ENCODE measurements around the gene SULT2B1.
A peak's percentile ranks its signal among the peaks of the same experiment; 100 is the strongest.

SULT2B1 gene

DNA sequence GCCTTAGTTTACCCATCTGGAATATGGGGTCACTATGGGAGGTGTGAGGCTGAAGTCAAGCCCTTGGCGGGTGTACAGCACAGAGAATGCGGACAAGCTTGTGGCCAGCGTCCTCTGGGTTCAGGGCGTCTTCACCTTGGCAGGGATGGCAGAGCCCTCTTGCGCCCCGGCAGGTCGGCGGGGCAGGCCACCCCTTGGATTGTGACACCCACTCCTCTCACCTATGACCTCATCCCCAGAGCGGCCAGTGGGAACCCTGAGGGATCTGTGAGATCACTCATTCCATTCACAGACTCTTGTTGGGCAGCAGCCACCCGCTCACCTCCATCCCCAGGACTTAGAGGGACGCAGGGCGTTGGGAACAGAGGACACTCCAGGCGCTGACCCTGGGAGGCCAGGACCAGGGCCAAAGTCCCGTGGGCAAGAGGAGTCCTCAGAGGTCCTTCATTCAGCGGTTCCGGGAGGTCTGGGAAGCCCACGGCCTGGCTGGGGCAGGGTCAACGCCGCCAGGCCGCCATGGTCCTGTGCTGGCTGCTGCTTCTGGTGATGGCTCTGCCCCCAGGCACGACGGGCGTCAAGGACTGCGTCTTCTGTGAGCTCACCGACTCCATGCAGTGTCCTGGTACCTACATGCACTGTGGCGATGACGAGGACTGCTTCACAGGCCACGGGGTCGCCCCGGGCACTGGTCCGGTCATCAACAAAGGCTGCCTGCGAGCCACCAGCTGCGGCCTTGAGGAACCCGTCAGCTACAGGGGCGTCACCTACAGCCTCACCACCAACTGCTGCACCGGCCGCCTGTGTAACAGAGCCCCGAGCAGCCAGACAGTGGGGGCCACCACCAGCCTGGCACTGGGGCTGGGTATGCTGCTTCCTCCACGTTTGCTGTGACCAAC, 54.7 kb downstream of the SULT2B1 start, which contains the start of gene SPACA4:
TSS of gene SPACA4 (plus strand) at position 280 of the 896 bp plus-strand sequence. CDS start at position 517, 237 bp downstream.
- DNase-seq = no peak

DNA sequence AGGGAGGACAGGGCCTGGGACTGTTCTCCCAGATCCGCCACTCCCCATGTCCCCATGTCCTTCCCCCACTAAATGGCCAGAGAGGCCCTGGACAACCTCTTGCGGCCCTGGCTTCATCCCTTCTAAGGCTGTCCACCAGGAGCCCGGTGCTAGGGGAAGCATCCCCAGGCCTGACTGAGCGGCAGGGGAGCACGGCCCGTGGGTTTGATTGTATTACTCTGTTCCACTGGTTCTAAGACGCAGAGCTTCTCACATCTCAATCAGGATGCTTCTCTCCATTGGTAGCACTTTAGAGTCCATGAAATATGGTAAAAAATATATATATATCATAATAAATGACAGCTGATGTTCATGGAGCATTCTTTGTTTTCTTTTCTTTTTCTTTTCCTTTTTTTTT, 55.4 kb downstream of the SULT2B1 start:
- DNase-seq = no peak

DNA sequence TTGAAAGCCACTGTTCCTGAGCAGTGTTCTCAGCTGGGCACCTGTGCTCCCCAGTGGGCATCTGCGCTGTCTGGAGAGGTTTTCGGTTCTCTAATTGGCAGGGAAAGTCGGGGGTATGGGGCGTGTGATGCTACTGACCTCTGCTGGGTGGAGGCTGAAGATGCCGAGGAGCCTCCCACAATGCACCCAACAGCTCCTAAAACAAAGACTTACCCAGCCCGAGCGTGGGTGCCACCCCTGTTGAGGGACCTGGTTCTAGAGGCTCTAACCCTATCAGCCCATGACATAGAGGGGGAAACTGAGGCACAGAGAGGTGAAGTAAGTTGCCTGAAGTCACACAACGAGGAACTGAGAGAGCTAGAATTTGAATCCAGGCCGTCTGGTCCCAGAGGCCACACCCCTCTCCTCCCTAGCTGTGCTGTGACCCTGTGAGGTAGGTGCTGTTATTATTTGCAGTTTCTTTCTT, 56.9 kb downstream of the SULT2B1 start:
- DNase-seq = peak; percentile 75

DNA sequence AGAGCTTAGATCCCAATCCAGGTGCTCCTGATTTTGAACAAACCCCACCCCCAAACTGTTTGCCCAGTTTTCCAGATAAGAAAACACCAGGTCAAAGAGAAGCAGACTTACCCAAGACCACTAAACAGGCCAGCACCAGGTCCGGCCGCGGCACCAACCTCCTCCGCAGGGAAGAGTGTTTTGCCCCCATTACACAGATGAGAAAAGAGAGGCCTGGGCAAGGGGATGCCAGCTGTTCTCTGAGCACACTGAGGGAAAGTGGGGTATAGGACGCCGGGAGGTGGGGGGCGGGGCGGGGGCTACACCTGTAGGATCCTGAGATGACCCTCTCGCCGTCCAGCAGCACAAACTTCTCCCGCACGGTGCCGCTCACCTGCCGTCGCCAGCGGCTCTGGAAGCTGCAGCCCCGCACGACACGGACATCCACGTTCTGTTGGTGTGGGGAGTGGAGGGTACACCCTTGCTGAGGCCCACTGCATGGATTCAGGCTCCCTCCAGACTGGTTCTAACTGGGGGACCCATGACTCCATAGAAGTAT, 57.7 kb downstream of the SULT2B1 start:
- no peak for DNase-seq

DNA sequence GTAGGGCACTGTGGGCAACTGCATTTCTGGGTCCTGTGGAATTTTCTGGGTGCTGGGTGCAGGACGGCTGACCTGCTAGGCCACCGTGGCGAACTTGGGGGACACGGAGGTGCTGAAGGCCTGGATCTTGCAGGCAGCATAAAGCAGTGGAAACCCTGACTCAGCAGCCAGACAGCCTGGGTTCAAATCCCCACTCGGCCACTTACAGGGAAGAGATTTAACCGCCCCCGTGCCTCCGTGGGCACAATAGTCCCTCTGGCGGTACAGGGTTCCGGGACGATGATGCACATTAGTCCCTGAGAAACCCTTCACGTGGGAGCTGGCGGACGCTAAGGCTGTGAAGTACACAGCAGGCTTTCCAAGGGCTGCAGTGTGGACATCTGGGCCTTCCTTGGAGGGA, 59.9 kb downstream of the SULT2B1 start:
- no peak for DNase-seq

DNA sequence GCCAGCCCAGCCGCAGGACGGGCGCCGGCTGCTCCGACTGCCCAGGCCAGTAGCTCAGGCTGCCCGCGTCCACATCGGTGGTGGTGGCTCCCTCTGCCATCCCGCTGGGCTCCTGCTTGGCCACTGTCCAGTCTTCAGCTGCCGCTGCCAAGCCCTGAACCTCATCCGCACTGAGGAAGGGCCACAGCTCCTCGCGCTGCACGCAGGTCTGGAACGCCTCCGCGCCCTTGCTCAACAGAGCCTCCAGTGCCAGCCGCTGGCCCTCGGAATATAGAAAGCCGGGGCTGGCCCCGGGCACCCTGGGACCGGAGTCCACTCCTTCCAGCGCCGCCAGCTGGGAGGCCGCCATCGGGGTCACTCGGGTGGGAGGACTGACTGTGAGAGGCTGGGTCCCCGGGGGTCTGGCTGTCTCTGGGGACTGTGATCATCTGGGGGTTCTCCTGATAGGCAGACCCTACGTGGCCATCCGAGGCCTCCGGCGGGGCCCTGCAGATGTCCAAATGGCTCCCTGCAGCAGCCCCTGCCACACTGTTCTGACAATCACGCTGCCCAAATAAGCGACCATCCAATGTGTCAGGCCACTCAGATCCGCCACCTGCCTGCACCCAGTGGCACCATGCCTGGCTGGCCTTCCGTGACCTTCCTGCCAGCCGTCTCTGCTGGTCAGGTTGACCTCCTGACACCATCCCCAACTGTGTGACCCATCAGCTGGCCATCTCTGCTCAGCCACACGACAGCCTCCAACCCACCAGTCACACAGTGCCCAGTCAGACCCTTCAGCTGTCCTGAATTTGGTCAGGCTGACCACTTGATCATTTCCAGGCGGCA, 61.3 kb downstream of the SULT2B1 start:
- DNase-seq = no peak

DNA sequence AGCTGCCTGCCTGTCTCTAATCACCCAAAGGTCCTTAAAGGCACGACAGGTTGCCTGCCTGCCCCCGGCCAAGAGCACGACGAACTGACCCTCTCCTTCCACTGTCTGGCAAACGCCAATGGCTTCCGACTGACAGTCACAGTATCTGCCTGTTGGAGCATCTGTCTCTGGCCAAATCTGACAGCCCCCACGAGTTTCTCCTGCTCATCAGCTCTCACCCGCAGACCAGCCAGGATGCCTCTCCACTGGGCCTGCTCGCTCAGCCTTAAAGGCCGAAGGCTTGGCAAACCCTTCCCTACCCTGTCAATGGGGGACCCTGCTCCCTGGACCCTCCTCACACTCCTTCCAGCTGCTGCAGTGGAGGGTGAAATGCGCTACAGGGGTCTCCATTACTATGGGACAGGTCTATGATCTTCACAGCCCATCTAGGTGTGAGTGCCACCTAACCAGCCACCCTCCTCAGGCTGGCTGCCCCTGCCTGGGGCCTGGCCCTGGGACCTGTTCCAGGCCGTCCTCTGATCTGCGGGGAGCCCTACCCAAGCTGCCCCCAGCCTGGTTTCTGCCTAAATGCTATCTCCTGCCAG, 62.0 kb downstream of the SULT2B1 start:
- no peak for DNase-seq

DNA sequence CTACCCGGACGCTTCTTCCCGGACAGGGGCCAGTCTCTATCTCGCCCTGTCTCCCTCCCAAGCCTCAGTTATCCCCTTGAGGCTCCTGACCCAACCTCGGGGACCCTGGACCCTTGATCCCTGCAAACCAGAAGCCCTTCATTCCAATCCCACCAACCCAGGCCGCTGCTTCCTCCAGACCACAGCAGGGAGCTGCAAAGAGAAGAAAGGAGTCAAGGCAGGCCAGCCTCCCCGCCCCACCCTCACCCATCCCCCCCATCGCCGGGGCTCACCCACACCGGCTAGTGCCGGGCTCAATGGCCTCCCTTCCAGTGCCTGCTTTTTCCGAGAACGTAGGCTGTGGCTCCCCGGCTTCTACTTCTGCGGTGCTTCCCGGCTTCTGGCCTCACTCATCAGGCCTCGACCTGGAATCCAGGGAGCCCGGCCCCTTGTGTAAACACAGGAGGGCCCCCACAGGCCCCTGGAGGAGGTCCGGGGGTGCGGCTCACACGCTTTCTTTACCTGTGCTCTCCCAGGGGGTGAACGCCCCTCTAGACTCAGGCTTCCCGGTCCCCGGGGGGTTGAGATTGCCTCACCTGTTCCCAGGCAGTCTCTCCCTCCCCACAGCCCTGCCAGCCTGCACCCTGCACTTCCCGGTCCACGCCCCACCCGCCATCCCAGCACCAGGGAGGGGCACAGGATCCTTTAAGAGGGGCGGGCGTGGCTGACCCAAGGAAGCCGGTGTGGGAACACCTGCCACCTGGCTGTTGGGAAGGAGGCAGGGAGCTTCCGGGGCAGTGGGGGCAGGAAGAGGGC, 62.7 kb downstream of the SULT2B1 start, which contains the start of gene FAM83E:
TSS of gene FAM83E (minus strand) at position 641 of the 795 bp plus-strand sequence. CDS start 1,704 bp downstream, outside the sequence.
- no peak for DNase-seq

DNA sequence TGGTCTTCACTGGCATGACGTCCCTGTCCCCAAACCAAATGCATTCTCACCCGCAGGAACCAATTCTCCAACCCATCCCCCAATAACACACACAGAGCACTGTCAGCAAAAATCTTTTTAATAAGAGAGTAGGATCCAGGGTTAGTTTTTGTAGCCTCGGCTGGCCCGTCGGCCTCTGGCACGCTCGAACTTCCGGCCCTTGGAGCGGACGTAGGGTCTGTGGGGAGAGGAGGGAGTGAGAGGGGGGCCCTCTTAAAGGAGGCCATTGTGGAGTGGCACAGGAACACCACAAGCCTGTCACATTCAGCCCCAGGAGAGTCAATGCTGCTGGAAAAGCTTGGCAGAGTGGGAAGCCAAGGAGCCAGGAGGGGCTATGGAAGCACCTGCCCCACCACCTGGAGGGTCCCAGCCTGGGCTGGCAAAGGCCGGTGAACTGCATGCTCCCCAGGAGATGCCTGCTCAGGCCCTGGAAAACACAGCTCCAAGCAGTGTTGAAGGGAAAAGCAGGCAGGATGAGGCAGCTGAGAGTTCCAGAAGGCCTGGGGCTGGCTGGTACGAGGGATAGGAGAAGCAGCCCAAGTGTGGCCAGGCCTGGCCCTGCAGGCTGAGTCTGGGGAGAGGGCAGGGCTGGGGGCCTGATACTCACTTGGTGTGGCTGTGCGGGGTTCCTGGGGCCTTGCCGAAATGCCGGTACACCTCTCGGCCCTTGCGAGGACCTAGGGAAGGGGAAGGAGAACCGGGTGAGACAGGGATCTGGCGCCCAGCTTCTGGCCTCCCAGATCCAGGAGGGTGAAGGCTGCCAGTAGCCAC, 63.5 kb downstream of the SULT2B1 start:
- no peak for DNase-seq

DNA sequence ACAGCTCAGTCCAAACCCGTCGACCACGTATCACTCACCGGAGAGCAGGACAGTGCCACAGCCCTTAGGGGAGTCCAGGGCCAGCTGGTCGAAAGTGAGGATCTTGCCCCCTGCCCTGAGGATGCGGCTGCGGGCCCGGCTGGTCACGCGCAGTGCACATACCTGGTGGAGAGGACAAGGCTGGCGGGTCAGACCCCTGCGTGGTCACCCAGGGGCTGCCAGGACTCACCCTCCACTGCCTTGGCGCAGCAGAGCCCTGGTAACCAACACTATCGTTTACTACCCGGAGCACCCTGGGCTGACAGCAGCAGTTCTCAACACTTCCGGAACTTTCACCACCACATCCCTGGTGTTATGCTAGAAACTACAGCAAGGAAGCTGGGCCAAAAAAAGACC, 64.1 kb downstream of the SULT2B1 start:
- peak; percentile 40 for DNase-seq

DNA sequence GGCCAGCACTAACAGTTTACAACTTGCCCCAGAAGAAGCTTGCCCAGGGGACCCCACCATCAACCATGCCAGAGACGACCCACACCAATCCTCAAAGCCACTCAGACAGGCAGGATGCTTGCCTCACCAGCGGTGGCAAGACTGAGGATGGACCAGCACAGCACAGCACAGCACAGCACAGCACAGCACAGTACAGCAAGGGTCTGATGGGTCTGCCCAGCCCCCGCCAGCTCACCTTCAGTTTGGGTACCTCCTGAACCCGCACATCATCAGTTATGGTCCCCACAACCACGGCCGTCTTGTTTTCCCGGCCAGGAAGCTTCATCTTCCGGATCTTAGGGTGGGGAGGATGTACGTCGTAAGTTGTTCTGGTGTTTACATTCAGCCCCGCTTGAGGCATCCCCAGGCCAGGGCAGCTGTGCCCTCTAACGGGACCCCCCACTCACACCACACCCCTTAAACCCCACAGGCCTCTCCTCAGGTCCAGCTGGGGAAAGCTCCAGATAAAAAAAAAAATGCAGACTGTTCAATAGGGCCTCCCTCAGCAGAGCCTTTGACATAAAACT, 64.6 kb downstream of the SULT2B1 start:
- DNase-seq = no peak

DNA sequence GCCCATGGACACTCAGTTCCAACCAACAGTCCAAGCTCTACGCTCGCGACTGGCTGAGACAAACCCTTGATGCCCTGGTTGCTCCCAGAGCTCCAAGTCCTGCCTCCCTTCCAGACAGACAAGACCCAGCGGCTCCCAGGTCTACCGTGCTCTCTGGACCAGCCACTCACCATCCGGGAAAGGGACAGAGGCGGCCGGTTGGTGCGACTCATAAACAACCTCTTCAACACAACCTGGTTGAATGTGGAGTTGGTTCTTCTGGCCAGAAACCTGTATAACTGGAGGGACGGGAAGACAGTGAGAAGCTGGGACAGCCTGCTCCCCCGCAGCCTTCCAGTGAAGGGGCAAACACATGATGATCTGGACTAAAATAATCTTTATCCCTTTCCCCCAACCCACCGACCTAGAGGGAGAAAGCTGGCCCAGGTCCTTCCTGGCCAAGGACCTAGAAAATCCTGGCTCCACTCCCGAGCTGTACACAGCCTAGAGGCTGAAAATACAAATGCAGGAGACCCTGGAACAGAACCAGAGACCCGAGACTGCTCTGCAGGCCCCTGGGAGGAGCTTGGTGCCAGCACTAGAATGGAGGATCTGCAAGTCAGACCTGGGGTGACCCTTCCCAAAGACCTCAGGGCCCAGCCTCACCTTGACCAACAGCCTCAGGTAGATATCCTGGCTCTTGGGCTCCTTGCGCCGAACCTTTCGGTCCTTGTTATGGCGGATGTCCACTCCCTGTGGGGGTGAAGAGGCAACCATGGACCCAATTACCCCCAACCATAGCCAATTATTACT, 65.4 kb downstream of the SULT2B1 start:
- no peak for DNase-seq

DNA sequence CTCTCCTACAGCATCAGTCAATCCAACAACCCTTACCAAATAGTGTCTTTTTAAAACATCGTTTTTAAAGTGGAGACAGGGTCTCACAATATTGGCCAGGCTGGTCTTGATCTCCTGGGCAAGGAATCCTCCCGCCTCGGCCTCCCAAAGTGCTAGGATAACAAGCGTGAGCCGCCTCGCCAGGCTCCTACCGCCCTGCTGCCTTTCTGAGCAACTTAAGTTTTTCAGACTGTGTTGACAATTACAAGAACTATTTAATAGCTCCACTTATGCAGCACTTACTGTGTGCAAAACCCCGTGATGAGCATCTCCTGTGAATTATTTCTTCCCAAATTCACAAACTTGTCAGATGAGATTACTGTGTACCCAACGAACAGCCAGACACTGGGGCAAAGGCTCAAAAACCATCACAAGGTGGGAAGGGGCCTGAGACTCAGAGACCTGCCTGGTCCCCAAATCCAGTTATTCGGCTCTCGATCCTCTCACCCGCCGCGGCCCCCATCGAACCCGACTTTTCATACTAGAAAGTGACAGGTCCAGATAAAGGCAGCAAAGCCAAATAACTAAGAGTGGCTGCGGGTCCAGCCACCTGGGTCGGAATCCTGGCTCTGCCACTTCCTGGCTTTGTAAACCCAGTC, 66.4 kb downstream of the SULT2B1 start:
- DNase-seq = no peak

DNA sequence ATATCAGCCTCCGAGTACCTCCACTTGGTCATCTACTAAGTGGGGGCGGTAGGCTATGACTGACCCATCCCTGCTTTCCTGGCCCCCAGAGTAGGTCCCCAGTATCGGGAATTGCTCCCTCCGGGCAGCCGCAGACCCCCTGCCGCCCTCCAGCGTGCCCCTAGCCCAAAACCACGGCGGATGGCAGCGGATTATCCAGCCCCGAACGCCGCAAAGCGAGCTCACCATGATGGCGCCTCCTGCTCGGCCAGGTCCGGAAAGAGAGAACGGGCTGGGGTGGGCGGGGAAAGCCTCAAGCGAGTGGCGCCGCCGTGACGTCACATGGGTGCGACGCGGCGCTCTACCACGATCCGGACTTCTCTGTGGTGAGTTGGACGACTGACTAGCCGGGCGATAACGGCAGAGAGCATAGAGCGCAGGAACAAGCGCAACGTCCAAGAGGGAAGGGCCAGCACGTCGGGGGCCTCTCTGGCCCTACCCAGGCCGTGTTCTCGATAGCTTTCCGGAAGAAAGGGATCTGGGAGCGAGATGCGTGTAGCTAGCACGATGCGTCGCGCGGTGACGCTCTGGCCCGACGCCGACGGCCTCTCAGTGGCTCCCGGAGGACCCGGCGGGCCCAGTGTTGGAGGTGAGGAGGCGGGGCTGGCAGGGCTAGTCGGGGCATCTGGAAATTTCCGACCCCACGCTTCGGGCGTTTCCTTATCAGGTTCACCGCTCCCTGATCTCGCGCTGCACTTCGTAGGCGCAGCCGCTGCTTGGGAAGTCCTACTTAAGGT, 67.1 kb downstream of the SULT2B1 start, which contains the start of the genes RPL18 and SPHK2:
TSS of gene RPL18 (minus strand) at position 263 of the 776 bp plus-strand sequence. CDS start at position 228, 35 bp downstream.
TSS of gene SPHK2 (plus strand) at position 591 of the 776 bp plus-strand sequence. CDS start 1,009 bp downstream, outside the sequence.
- DNase-seq = peak; percentile 97

DNA sequence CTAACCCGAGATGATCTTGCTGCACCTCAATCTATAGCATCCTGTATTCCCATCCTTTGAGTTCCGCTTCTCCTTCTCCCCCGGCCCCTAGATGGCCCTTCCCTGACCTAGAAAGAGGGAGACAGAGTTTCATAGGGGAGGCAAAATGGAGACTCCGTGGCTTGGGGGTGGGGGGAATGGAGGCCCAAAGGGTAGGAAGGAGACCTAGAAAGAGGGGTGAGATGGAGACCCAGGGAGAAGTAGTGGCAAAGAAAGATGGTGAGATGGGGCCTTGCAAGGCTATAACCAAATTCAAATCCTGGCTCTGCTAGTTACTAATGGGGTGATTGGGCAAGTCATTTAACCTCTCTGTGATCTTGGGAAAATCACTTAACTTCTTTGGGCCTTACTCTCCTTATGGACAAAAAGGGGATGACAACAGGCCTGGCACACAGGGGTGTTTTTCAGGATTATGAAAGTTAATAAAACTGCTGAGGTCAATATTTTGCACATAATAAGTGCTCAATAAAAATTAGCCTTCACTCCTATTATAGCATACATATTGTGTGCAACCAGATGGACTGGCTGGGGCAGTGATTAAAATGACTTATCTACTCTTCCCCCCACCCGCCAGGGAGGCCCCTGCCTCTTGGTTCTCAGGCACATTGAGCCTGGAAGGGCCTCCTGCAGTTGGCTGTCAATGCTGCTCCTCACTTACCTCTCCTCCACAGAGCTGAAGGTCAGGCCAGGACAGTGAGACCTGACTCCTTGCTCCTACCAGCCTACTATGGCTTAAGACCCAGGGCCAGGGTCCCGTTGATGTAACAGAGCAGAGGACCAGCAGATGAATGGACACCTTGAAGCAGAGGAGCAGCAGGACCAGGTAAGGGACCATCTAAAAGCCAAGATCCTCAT, 68.0 kb downstream of the SULT2B1 start:
- peak; percentile 19 for DNase-seq

DNA sequence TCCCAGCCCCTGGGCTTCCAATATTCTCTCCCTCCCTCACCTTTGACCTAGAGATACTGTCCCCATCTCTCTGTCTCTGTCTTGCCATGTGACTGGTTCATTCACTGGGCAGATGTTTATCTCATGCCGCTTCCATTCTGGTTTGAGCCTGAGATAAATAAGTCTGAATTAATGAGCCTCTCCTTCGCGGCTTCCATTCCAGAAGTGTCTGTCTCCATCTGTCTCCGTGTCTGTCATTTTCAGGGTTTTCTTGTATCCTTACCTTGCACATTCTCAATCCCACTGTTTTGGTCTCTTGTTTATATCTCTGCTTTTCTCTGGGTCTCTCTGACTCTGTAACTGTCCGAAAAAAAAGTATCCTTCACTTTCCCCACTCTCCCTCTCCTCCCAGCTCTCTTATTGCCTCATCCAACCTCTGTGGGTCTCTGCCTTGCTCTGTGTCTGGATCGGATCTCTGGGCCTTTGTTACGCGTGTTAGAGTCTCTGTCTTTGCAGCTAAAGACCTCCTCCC, 71.6 kb downstream of the SULT2B1 start:
- no peak for DNase-seq

DNA sequence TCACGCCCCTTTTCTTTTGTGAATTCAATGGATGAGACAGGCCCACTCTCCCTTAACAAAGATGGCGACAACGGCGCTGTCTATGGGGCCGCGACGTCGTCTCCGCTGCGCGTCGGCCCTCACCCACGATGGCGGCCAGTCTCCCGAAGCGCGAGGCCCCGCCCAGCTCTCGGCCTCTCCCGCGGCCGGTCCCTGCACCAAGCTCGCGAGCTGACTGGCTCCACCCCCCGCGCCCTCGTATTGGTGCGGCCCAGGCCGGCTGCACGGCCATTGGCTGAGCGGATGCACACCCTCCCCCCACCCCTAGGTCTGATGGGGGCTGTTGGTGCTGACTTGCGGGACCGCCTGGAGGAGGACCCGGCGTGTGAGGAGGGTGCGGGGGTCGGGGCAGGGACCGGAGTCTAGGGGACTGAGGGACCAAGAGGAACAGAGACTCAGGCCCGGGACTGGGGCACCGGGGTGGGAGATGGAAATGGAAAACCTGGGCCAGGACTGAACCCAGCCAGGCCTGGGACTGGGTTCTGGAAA, 72.2 kb downstream of the SULT2B1 start:
- DNase-seq = peak; percentile 97
